ENCODE results near the gene BICD2. TPM values are rescaled to one million over a fixed set of nuclear protein-coding genes. Genes with fewer than 3 reads are reported as not detected.
A peak's percentile ranks its signal among the peaks of the same experiment; 100 is the strongest.

BICD2 gene
- total RNA-seq, 1 experiment from 2014 or later = 25.6 TPM

DNA sequence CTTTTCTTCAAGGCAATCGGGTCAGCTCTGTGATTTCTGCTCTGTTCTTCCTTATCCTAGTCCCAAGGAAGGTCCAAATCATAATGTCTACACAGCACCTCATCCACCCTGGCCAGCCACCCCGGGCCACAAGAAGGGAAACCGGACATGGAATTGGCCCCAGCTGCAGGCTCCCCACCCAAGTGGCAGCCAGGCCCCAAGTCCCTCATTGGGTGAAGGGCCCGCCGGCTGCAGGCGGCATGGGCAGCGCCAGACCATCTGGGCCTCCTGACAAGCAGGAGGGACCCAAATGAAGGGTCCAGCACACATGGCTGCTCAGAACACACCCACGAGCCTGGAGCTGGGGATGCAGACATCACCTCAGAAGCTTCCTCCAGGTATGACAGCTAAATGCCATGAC lies 33.7 kb downstream of the BICD2 start:
- no peaks in the 10 kb centered on the region for H3K9me2 ChIP-seq (replicated peaks; ENCODE audit: insufficient read depth, low read length)
- H3K27me3 ChIP-seq (ENCODE audit: low read length) = no peaks in the 10 kb centered on the region
- peak overlapping the region; percentile 76 for H3K4me2 ChIP-seq (ENCODE audit: low read depth, low read length, poor library complexity, severe bottlenecking)
- peak overlapping the region; percentile 56; the same call in 1 of the 2 replicates for H3K4me3 ChIP-seq (ENCODE audit: low read length)
- peaks cover 19% of the 10 kb centered on the region for H4K20me1 ChIP-seq (ENCODE audit: insufficient read depth, low read depth, low read length)
- no peak for DNase-seq
- H3K36me3 ChIP-seq (ENCODE audit: insufficient read depth, low read length) = peaks cover 5% of the 10 kb centered on the region; the same call in 1 of the 2 replicates
- H3K79me2 ChIP-seq (ENCODE audit: low read length) = peaks cover 98% of the 10 kb centered on the region
- no peak overlapping the region for H2AFZ ChIP-seq (ENCODE audit: low read length)
- H3K9ac ChIP-seq (ENCODE audit: low read length) = peak overlapping the region; percentile 66
- H3K9me3 ChIP-seq (ENCODE audit: low read length) = no peaks in the 10 kb centered on the region
- peak overlapping the region; percentile 93 for H3K27ac ChIP-seq (ENCODE audit: low read length)
- peaks cover 92% of the 10 kb centered on the region for H3K4me1 ChIP-seq (ENCODE audit: low read length)

GRCh38 chr9:92729735-92730155 lies 34.9 kb downstream of the BICD2 start:
- no peak for DNase-seq
- H3K4me2 ChIP-seq (ENCODE audit: low read depth, low read length, poor library complexity, severe bottlenecking) = peak overlapping the region; percentile 76
- peaks cover 5% of the 10 kb centered on the region; the same call in 1 of the 2 replicates for H3K36me3 ChIP-seq (ENCODE audit: insufficient read depth, low read length)
- H2AFZ ChIP-seq (ENCODE audit: low read length) = no peak overlapping the region
- H3K27me3 ChIP-seq (ENCODE audit: low read length) = no peaks in the 10 kb centered on the region
- H3K27ac ChIP-seq (ENCODE audit: low read length) = peak overlapping the region; percentile 93
- H3K9ac ChIP-seq (ENCODE audit: low read length) = peak overlapping the region; percentile 66
- H4K20me1 ChIP-seq (ENCODE audit: insufficient read depth, low read depth, low read length) = peaks cover 12% of the 10 kb centered on the region; the same call in 1 of the 2 replicates
- H3K9me3 ChIP-seq (ENCODE audit: low read length) = no peaks in the 10 kb centered on the region
- no peaks in the 10 kb centered on the region for H3K9me2 ChIP-seq (replicated peaks; ENCODE audit: insufficient read depth, low read length)
- peaks cover 92% of the 10 kb centered on the region for H3K4me1 ChIP-seq (ENCODE audit: low read length)
- peak overlapping the region; percentile 56 for H3K4me3 ChIP-seq (ENCODE audit: low read length)
- peaks cover 98% of the 10 kb centered on the region for H3K79me2 ChIP-seq (ENCODE audit: low read length)

DNA sequence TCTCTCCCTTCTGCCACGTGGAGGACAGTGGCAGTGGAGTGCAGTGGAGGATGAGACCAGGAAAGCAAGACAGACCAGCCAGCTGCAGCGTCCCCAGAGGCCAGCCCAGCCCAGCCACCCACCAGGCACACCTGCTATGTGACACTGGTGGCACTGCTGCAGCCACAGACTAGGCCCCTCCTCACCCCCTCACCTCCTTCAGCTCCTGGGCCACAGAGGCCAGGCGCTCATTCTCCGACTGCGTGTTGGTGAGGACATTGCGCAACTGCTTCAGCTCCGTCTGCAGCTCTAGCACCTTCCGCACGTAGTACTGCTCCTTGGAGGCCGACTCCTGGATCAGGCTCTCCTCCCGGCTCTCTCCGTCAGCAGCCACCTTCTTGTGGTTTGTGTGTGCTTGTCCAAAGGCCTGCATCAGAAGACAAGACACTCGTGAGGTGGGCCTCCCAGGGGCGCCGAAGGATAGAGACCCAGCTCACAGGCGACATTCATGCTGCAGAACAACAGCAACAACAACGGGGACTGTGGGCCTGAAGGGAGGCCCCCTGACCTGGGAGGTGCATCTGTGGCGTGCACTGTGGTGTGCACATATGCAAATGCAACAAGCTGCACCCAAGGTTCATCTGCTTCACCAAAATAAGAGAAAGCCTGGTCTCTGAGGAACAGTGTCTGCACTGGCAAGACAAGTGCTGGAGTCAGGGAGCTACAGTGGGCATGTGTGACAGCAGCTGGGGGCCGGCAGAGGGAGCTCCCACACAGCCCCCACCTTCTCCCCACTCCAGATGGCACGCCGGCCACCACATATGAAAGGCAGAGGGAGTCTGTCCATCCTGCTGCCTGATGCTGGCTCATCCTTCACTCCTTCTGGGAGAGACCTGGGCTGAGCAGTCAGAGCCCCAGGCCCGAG lies 35.5 kb downstream of the BICD2 start:
- Histone ChIP-seq H3K27ac (ENCODE audit: low read length) (peak overlapping the region; percentile 93), H3K9ac (ENCODE audit: low read length) (peak overlapping the region; percentile 66), H3K9me3 (ENCODE audit: low read length) (no peaks in the 10 kb centered on the region), H3K79me2 (ENCODE audit: low read length) (peaks cover 98% of the 10 kb centered on the region), H3K27me3 (ENCODE audit: low read length) (no peaks in the 10 kb centered on the region), H3K4me3 (ENCODE audit: low read length) (peak overlapping the region; percentile 56), H3K4me2 (ENCODE audit: low read depth, low read length, poor library complexity, severe bottlenecking) (peak overlapping the region; percentile 76), H3K36me3 (ENCODE audit: insufficient read depth, low read length) (peaks cover 5% of the 10 kb centered on the region; the same call in 1 of the 2 replicates), H3K4me1 (ENCODE audit: low read length) (peaks cover 94% of the 10 kb centered on the region), H2AFZ (ENCODE audit: low read length) (no peak overlapping the region), H4K20me1 (ENCODE audit: insufficient read depth, low read depth, low read length) (peaks cover 12% of the 10 kb centered on the region; the same call in 1 of the 2 replicates), H3K9me2 (replicated peaks; ENCODE audit: insufficient read depth, low read length) (no peaks in the 10 kb centered on the region)
- peak; percentile 94 for DNase-seq

GRCh38 chr9:92727716-92728700 lies 36.6 kb downstream of the BICD2 start:
- peaks cover 100% of the 10 kb centered on the region for H3K4me1 ChIP-seq (ENCODE audit: low read length)
- H3K9ac ChIP-seq (ENCODE audit: low read length) = peak overlapping the region; percentile 66
- no peaks in the 10 kb centered on the region for H3K9me2 ChIP-seq (replicated peaks; ENCODE audit: insufficient read depth, low read length)
- peaks cover 5% of the 10 kb centered on the region; the same call in 1 of the 2 replicates for H3K36me3 ChIP-seq (ENCODE audit: insufficient read depth, low read length)
- peaks cover 12% of the 10 kb centered on the region; the same call in 1 of the 2 replicates for H4K20me1 ChIP-seq (ENCODE audit: insufficient read depth, low read depth, low read length)
- H3K27me3 ChIP-seq (ENCODE audit: low read length) = no peaks in the 10 kb centered on the region
- peak overlapping the region; percentile 56; the same call in 1 of the 2 replicates for H3K4me3 ChIP-seq (ENCODE audit: low read length)
- no peaks in the 10 kb centered on the region for H3K9me3 ChIP-seq (ENCODE audit: low read length)
- H2AFZ ChIP-seq (ENCODE audit: low read length) = no peak overlapping the region
- no peak for DNase-seq
- H3K4me2 ChIP-seq (ENCODE audit: low read depth, low read length, poor library complexity, severe bottlenecking) = peak overlapping the region; percentile 76
- peak overlapping the region; percentile 93 for H3K27ac ChIP-seq (ENCODE audit: low read length)
- H3K79me2 ChIP-seq (ENCODE audit: low read length) = peaks cover 98% of the 10 kb centered on the region

DNA sequence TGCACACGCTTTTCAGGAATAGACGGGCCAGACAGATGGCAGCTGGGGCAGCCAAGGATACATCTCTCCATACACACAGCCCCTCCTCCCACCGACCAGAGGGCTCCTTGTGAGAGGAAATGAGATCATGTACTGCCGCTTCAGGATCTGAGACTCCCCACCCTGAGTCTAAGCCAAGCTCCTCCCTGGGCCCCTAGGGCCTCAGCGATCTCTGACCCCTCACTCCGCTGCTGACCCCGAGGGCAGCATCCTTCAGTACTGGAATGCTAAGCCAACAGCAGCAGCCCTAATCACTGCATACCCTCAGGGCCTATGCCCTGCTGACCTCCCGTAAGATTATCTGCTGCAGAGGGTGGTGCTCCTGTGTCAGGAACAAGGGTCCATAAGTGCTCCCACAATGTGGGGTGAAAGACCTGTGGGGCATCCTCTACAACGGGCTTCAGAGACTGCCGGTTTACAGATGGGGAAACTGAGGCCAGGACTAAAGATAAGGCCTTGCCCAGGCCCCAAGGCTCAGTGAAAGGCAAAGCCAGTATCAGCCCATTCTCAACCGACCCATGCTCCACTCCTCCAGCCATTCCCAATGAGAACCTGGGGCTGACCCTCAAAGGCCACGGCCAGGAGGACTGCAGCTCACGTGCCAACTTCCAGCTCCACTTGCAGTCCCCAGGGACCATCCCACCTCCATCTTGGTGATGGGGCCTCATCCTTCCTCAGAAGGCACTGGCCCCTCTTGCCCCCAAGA lies 37.5 kb downstream of the BICD2 start:
- H3K4me2 ChIP-seq (ENCODE audit: low read depth, low read length, poor library complexity, severe bottlenecking) = peak overlapping the region; percentile 76
- no peaks in the 10 kb centered on the region for H3K9me2 ChIP-seq (replicated peaks; ENCODE audit: insufficient read depth, low read length)
- H3K4me3 ChIP-seq (ENCODE audit: low read length) = no peak overlapping the region

GRCh38 chr9:92726348-92726747 lies 38.3 kb downstream of the BICD2 start:
- DNase-seq = no peak
- H3K9me3 ChIP-seq (ENCODE audit: low read length) = no peaks in the 10 kb centered on the region
- H3K27me3 ChIP-seq (ENCODE audit: low read length) = no peaks in the 10 kb centered on the region
- no peaks in the 10 kb centered on the region for H3K9me2 ChIP-seq (replicated peaks; ENCODE audit: insufficient read depth, low read length)
- no peak overlapping the region for H2AFZ ChIP-seq (ENCODE audit: low read length)
- H3K79me2 ChIP-seq (ENCODE audit: low read length) = peaks cover 93% of the 10 kb centered on the region
- no peak overlapping the region for H3K9ac ChIP-seq (ENCODE audit: low read length)
- H3K4me1 ChIP-seq (ENCODE audit: low read length) = peaks cover 100% of the 10 kb centered on the region
- H4K20me1 ChIP-seq (ENCODE audit: insufficient read depth, low read depth, low read length) = peaks cover 7% of the 10 kb centered on the region; the same call in 1 of the 2 replicates
- no peak overlapping the region for H3K4me2 ChIP-seq (ENCODE audit: low read depth, low read length, poor library complexity, severe bottlenecking)
- peaks cover 12% of the 10 kb centered on the region; the same call in 1 of the 2 replicates for H3K36me3 ChIP-seq (ENCODE audit: insufficient read depth, low read length)
- peak overlapping the region; percentile 93 for H3K27ac ChIP-seq (ENCODE audit: low read length)
- no peak overlapping the region for H3K4me3 ChIP-seq (ENCODE audit: low read length)

More for the DNA sequence above, 37.5 kb downstream of the BICD2 start:
- Histone ChIP-seq H3K79me2 (ENCODE audit: low read length) (peaks cover 93% of the 10 kb centered on the region), H3K27me3 (ENCODE audit: low read length) (no peaks in the 10 kb centered on the region), H3K36me3 (ENCODE audit: insufficient read depth, low read length) (peaks cover 5% of the 10 kb centered on the region; the same call in 1 of the 2 replicates), H2AFZ (ENCODE audit: low read length) (no peak overlapping the region), H3K27ac (ENCODE audit: low read length) (peak overlapping the region; percentile 93), H4K20me1 (ENCODE audit: insufficient read depth, low read depth, low read length) (peaks cover 11% of the 10 kb centered on the region; the same call in 1 of the 2 replicates), H3K9me3 (ENCODE audit: low read length) (no peaks in the 10 kb centered on the region), H3K4me1 (ENCODE audit: low read length) (peaks cover 100% of the 10 kb centered on the region), H3K9ac (ENCODE audit: low read length) (peak overlapping the region; percentile 66)
- DNase-seq = peak; percentile 65

GRCh38 chr9:92725766-92726165 lies 38.9 kb downstream of the BICD2 start:
- H3K4me1 ChIP-seq (ENCODE audit: low read length) = peaks cover 100% of the 10 kb centered on the region
- H3K4me2 ChIP-seq (ENCODE audit: low read depth, low read length, poor library complexity, severe bottlenecking) = no peak overlapping the region
- H3K9me2 ChIP-seq (replicated peaks; ENCODE audit: insufficient read depth, low read length) = no peaks in the 10 kb centered on the region
- H4K20me1 ChIP-seq (ENCODE audit: insufficient read depth, low read depth, low read length) = peaks cover 7% of the 10 kb centered on the region; the same call in 1 of the 2 replicates
- no peak overlapping the region for H3K4me3 ChIP-seq (ENCODE audit: low read length)
- H3K9me3 ChIP-seq (ENCODE audit: low read length) = no peaks in the 10 kb centered on the region
- H3K9ac ChIP-seq (ENCODE audit: low read length) = no peak overlapping the region
- H3K27ac ChIP-seq (ENCODE audit: low read length) = peak overlapping the region; percentile 88
- no peaks in the 10 kb centered on the region for H3K27me3 ChIP-seq (ENCODE audit: low read length)
- peaks cover 13% of the 10 kb centered on the region for H3K36me3 ChIP-seq (ENCODE audit: insufficient read depth, low read length)
- no peak for DNase-seq
- peaks cover 87% of the 10 kb centered on the region for H3K79me2 ChIP-seq (ENCODE audit: low read length)
- no peak overlapping the region for H2AFZ ChIP-seq (ENCODE audit: low read length)
